ENCODE measurements around the gene JDP2.

The JDP2 gene

GRCh38 chr14:75411214-75411540, 16.6 kb upstream of the JDP2 start:
- no peak for DNase-seq

- no peak for DNase-seq
Observed at GRCh38 chr14:75413013-75413412, 14.8 kb upstream of the JDP2 start.

GRCh38 chr14:75417674-75418073, 10.1 kb upstream of the JDP2 start:
- no peak for DNase-seq

DNA sequence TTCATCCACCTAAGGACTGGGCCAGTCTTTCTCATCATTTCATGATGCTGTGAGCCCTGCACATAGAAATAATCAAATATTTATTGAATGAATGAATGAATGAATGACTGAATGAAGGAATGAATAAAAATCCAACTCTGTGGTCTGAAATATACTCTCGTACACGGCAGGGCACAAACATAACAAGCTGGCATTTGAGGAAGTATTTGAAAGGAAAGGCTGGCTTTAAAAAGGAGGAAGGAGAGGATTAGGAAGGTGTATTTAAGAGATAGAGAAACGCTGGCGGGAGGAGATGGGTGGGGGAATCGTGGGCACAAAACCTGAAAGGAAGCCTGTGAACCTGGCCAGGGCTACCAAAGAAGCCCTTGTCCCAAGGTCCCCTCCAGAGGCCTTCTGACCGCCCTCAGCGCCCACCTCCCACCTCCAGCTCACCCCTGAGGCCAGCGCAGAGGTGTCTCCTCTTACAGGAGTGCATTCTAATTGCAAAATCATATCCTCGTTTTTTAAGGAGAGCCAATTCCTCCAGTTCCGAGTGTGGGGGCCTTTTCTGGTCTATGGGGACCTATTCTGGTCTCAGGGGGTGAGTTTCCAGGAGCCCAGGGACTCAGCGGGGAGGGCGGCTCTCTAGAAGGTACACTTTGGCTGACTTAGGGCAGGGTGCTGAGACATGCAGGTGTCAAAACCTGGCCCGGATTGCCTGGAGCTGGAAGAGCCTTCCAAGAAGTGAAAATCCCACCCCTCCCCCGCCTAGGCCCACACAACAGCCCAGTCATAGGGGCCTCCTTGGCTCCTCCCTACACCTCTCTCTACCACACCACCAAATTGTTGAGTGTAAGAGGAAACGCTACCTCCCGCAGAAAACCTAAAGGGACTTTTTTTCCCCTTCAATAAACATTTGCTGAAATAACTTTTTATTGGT, 8.7 kb upstream of the JDP2 start:
- peak; percentile 50 for DNase-seq

DNA sequence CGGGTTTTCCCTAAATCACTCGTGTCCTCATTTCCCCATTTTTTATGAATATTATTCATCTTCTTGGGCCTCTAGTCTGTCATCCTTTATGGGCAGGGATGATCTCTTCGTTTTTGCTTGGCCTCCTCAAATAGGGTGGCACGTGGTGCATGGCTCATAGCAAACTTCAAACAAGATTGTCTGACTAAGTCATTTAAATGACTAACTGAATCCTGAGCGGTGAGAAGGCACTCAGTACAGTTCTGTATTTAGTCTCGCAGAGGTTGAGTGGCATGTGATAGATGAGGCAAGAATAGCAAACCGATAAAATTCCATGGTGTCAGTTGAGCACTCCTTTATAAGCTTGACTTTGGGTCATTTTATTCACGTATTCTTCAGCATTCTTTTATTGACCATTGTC, 5.7 kb upstream of the JDP2 start:
- DNase-seq: peak; percentile 11

DNA sequence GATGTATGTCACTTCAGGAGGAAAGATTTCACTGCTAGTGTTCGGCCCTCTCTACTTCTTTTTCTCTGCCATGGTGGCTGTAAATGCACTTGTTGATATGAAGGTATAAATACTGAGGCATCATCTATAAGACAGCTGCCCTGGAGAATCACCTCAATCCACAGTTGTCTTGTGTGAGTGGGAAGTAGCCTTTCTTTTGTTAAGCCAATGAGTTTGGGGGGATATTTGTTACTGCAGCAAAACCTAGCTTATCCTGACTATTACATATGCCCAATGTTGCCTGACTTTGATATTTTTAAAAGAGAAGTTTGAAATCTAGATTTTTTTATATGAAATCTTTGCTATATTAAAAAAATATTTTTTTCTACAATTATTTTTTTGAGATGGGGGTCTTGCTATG, 3.3 kb upstream of the JDP2 start:
- DNase-seq: no peak

DNA sequence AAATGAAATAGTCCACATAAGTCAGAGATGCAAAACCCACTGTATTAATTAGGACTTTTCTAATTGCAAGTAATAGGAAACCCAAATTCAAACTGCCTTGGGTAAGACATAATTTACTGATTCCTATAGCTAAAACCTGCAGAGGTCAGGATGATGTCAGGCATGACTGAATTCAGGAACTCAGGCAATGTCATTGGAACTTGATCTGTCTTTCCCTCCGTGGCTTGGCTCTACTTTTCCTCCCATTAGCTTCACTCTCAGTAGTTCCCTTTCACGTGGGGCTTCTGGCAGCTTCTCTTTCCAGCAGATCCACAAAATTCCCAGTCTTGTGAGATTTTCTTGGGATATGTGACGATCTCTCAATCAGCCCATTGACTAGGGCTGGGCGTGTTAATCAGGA, 2.4 kb upstream of the JDP2 start:
- DNase-seq: no peak

DNA sequence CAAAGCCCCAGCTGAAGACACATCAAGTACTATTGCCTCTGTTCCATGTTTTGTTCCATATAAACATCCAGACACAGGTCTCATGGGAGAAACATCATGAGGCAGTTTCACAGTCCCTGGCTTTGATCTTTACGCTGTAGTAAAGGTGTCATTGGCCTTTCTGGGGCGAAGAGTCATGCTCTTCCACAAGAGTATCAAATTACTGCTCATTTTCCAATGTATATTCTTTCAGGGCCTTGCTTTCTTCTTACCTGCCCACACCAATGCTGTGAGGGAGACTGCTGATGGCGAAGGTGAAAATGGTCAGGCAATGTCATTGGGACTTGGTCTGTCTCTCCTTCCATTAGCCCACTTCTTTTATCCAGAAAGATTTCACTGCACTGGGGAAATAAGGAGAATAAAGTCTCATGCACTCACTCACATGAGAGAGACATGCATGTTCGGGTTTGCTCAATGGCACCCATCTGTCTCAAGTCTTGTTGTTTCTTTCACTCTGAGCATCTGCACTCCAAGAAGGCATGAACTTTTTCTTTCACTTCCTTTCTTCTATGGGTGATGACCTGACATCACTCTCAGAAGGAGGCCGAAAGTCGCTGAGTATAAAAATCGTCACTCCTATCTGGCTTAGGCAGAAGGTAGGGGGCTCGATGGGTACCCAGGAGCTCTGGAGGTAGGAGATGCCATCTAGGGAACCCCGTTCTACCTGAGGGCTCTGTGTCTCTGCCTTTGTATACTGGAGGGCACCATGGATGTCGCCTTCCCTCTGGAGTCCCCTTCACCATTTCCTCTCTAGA, 1.3 kb upstream of the JDP2 start:
- DNase-seq: peak; percentile 14

- no peak for DNase-seq
Observed at GRCh38 chr14:75427126-75427481, 718 bp upstream of the JDP2 start.

DNA sequence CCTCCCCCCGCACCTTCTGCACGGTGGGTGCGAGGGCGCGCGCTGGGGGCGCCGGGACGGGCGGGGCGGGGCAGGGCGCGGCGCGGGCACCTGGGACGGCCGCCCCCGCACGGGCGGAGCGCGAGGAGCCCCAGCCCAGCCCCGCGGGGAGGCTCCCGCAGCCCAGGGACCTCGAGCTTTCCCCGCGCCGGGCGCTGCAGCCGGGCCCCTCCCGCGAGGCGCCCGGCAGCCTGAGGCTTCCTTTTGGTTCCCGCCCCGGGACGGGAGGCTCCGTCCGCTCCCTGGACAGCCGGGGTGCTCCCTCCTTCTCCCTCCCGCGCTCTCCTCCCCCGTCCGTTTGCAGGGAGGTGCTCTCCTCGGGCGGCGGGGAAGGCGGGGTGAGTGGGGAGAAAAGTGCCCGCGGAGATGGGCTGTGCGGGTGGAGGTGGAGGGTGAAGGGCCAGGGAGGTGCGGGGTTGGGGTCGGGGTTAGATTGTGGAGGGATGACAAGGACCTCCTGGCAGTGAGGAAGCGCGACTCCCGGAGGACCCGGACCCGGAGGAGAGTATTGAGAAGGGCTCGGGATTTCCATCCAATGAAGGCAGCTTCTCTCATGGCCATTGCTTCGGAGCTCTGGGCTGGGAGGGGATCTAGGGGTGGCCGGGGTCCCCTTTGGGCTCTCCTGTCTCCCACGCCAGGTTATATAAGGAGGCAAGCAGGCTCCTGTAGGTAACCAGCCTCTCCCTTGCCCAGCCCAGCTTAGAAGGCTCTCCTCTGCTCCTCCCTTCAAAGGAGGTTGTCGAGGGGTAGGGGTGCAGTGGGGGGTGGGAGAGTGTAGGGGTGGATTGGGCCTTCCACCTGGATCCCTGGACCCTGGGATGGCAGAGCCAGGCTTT, 645 bp downstream of the JDP2 start:
- DNase-seq: peak; percentile 14

DNA sequence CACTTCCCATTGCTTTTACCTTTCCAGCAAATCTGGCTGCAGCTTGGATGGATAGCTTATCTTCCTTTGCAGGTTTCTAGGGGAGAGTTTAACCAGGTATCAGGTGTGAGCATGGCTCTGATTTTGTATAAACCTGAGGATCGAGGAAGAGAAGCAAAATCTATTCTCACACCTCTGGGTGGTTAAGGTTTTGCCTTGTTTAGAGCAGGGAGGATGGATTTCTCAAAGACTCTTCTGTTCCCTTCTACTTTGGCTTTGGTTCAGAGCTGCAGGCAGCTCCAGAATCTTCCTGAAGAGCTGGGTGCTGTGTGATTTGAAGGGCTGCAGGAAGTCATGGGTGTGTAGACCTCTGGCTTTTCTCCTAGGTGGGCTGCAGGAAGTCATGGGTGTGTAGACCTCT, 1.7 kb downstream of the JDP2 start:
- no peak for DNase-seq

GRCh38 chr14:75430116-75430515, 2.3 kb downstream of the JDP2 start:
- DNase-seq: no peak

DNA sequence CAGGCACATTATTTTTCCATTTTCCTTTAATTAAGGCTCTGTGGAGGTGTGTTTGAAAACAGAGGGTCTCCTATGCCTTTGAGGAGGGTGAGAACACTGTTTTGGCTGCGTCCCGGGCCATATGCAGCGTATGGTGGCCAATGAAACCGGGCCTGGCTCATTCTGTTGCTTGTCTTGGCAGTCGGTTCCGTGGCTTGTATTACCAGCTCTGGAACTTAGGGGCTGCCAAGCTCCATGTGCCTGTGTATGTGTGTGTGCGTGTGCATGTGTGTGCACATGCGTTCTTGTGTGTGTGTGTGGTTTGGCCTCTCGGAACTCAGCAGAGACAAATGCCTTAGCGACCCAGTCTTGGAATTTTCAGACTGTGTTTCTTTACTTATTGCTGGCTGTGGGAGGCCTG, 2.7 kb downstream of the JDP2 start:
- DNase-seq: no peak

DNA sequence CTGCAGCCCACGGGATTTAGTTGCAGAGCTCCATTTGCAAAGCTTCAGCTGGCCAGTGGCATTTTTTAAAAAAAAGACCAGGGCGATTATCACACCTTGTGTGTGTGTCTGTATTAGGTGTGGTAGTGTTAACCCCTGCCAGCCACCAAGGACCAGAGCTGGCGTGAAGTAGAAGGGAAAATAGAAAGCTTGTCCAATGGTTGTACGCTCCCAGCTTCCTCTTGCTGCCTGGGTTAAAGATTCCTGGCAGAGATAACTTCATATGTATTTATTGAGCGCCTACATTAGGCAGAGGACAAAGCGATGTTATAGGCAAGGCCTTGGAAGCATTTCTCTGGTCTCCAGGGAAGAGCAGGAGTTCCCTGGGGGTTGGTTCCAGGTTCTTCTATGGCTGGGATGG, 3.2 kb downstream of the JDP2 start:
- DNase-seq: no peak

- no peak for DNase-seq
Observed at GRCh38 chr14:75431827-75432226, 4.0 kb downstream of the JDP2 start.

GRCh38 chr14:75432411-75432810, 4.6 kb downstream of the JDP2 start:
- DNase-seq: no peak

GRCh38 chr14:75433631-75434071, 5.8 kb downstream of the JDP2 start:
- no peak for DNase-seq

GRCh38 chr14:75434138-75434889, 6.5 kb downstream of the JDP2 start:
- DNase-seq: no peak

DNA sequence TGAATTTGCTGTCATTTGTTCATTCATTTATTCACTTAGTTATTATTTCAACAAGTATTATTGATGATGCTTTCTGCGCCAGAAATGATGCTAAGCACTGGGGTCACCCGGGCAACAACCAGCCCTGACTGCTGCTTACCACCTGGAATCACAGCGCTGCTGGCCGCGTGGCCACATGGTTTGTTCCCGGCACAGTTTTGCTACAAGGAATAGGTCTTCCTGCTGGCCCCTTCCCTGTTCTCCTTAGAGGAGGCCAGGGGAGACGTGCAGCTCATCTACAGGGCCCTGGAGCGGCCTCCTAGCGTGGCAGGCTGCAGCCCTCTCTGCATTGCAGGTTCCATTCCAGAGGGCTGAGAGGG, 7.0 kb downstream of the JDP2 start:
- no peak for DNase-seq

DNA sequence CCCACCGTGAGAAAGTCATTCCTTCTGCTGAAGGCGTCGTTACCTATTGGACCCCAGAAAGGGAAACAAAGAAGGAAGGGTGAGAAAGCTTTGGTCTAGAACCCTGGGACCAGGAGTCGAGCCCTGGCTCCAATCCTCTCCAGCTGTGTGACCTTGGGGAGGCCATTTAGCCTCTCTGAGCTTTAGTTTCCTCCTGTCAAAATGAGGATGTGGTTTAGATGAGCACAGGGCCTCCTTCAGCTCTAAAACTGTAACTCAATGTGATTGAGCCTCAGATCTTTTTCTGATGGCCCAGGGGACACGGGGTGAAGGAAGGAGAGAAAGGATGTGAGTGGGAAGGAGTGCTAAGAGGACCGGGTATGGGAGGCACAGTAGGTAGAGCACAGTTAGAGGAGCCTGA, 7.7 kb downstream of the JDP2 start:
- no peak for DNase-seq

DNA sequence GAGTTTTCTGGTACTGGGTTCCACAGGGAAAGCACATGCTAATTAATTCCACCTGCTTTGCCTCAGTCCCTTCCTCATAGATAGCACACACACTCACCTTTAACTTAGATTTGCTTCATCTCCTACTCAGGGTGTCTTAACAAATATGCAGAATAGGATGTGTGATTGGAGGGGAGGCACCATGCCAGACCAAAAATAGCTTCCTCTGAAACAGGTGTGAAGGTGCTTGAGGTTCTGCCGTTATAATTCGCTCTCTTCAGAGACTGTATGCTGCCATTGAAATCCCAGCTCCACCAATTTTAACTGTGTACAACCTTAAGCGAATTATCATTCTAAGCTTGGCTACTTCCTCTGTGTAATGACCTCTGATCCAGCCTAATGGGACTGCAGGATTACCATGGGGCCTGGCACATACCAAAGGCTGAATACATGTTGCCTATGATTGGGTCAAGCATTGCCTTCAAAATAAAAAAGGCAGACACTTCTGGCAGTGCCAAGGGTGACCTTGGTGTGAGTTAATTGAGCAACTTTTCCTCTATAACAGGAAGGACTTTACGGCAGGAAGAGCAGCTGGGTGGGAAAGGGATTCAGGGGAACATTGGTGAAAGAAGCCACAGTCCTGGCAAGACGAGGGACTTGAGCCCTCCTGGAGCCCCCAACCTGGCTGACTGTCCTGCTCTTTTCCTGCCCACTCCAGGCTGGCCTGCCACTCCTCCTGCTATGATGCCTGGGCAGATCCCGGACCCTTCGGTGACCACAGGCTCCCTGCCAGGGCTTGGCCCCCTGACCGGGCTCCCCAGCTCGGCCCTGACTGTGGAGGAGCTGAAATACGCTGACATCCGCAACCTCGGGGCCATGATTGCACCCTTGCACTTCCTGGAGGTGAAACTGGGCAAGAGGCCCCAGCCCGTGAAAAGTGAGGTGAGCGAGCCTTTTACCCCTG, 9.7 kb downstream of the JDP2 start:
- DNase-seq: no peak
